ENCODE data around the gene INHBE. TPM values are rescaled to one million over a fixed set of nuclear protein-coding genes. Genes with fewer than 3 reads are reported as not detected.

Gene INHBE
- total RNA-seq, 1 experiment from 2014 or later: 10.1 TPM

- no peak overlapping the region for H2BK12ac ChIP-seq (ENCODE audit: insufficient read length, low read depth, low read length)
- no peaks in the 10 kb centered on the region for H3K79me2 ChIP-seq (ENCODE audit: insufficient read depth, low read length)
- H4K5ac ChIP-seq (ENCODE audit: insufficient read length, low read depth, low read length): no peak overlapping the region
- no peak overlapping the region for H4K91ac ChIP-seq (ENCODE audit: insufficient read length, low read depth, low read length)
- Mint-ChIP-seq H3K27me3 (ENCODE audit: low read depth) (no peaks in the 10 kb centered on the region), H3K27ac (peak overlapping the region; percentile 35 to 68 (median 45); a peak in 4 of 7 replicates), H3K4me3 (peak overlapping the region; percentile 90 to 99), H3K36me3 (ENCODE audit: insufficient read depth in 1 of 3, low read depth in 3 of 3) (peaks cover 2 to 18% (median 8%) of the 10 kb centered on the region in 3 experiments; a peak in 6 of 7 replicates), H3K4me1 (peaks cover 20 to 27% of the 10 kb centered on the region in 2 experiments), H3K9me3 (no peaks in the 10 kb centered on the region; a peak in 1 of 5 replicates)
- no peak overlapping the region for H2BK120ac ChIP-seq (ENCODE audit: low read depth, low read length, poor library complexity, severe bottlenecking)
- H4K8ac ChIP-seq (replicated peaks; ENCODE audit: insufficient read length, low read depth, low read length): no peak overlapping the region
- no peak overlapping the region for H3K14ac ChIP-seq (ENCODE audit: insufficient read depth, low read length)
- no CpG with 5 or more reads among the region's 6 CpGs for WGBS (ENCODE audit: extremely low coverage, insufficient read length, low lambda C conversion rate)
- no peak for DNase-seq
- no peaks in the 10 kb centered on the region for H4K20me1 ChIP-seq (ENCODE audit: control insufficient read depth, insufficient read depth, insufficient read length)
- H2BK5ac ChIP-seq (ENCODE audit: insufficient read length, low read length): no peak overlapping the region
- no peak overlapping the region for H2AK5ac ChIP-seq (ENCODE audit: insufficient read length, low read length)
- H2BK20ac ChIP-seq (ENCODE audit: low read depth, low read length, poor library complexity, severe bottlenecking): no peak overlapping the region
- H3K27ac ChIP-seq (ENCODE audit: insufficient read length, low read depth, low read length): no peak overlapping the region
- H3K23ac ChIP-seq (ENCODE audit: insufficient read length, low read depth, low read length): no peak overlapping the region
- H3K27me3 ChIP-seq (ENCODE audit: insufficient read depth, low read length): no peaks in the 10 kb centered on the region
- TF ChIP-seq CTCF (conservative IDR thresholded peaks at IDR 0.05): no peak
- no peaks in the 10 kb centered on the region for H3K4me1 ChIP-seq (ENCODE audit: insufficient read depth, low read length)
- no peak overlapping the region for H3T11ph ChIP-seq (ENCODE audit: low read length)
- H2AFZ ChIP-seq (ENCODE audit: low read length): no peak overlapping the region
- H3K56ac ChIP-seq (ENCODE audit: insufficient read length, low read depth, low read length): no peak overlapping the region
- H3K4me2 ChIP-seq (ENCODE audit: insufficient read depth, insufficient read length, low read length): no peak overlapping the region
- no peak overlapping the region for H2BK15ac ChIP-seq (ENCODE audit: low read depth, low read length)
- H3K9me3 ChIP-seq (ENCODE audit: control insufficient read depth, low read depth, low read length): no peaks in the 10 kb centered on the region
- no peak overlapping the region for H3K4ac ChIP-seq (ENCODE audit: low read depth, low read length)
- H3K9ac ChIP-seq (ENCODE audit: extremely low read depth, insufficient read length, low read length): no peak overlapping the region
- H3K18ac ChIP-seq (ENCODE audit: insufficient read length, low read depth, low read length): no peak overlapping the region
- peaks cover 8% of the 10 kb centered on the region for H3K23me2 ChIP-seq (ENCODE audit: insufficient read length, low read depth, low read length, poor library complexity, severe bottlenecking)
- no peaks in the 10 kb centered on the region for H3K79me1 ChIP-seq (ENCODE audit: insufficient read depth, low read depth, low read length, poor library complexity, severe bottlenecking)
Observed at GRCh38 chr12:57428965-57429364, 26.1 kb upstream of the INHBE start.

Measured in H9 (cell line).